Osteoblast (primary cell): ENCODE data around the gene TRAPPC8. TPM values are rescaled to one million over a fixed set of nuclear protein-coding genes. Genes with fewer than 3 reads are reported as not detected.
"Not testable (repeated sequence)": the region's sequence is repeated elsewhere in the genome, so short reads cannot be mapped to it uniquely, and the experiment has no call there.

ENCODE experiments used
- DNase-seq: peaks from one replicate; pipeline ENCODE4 v3.0.0; 2011; ENCODE audit warnings: low spot score, mixed read lengths; ENCODE audit not compliant: insufficient read length; ENCODE audit errors: missing footprints
- H2AFZ ChIP-seq: 2 replicates; pipeline ENCODE4 v1.6.0; 2011; ENCODE audit warnings: mild to moderate bottlenecking, low read length
- H3K27ac ChIP-seq: 2 replicates; pipeline ENCODE4 v1.5.1; 2011; ENCODE audit warnings: mild to moderate bottlenecking, low read depth, low read length, moderate library complexity
- H3K27me3 ChIP-seq: 2 replicates; pipeline ENCODE4 v1.6.0; 2012; ENCODE audit warnings: mild to moderate bottlenecking, control low read depth, inconsistent platforms, low read length, moderate library complexity; ENCODE audit not compliant: insufficient read depth
- H3K36me3 ChIP-seq: 2 replicates; pipeline ENCODE4 v1.5.1; 2011; ENCODE audit warnings: mild to moderate bottlenecking, low read length, control low read depth, moderate library complexity; ENCODE audit not compliant: insufficient read depth
- H3K4me1 ChIP-seq: 2 replicates; pipeline ENCODE4 v1.5.1; 2011; ENCODE audit warnings: mild to moderate bottlenecking, low read length, control low read depth, moderate library complexity; ENCODE audit not compliant: insufficient read depth
- H3K4me2 ChIP-seq: 2 replicates; pipeline ENCODE4 v1.6.0; 2011; ENCODE audit warnings: mild to moderate bottlenecking, low read length; ENCODE audit not compliant: insufficient read depth
- H3K4me3 ChIP-seq: fragments of 200-600 bp; sonication (generic); 3 replicates; pipeline ENCODE4 v1.5.1; 2012; ENCODE audit warnings: mild to moderate bottlenecking, low read length, inconsistent platforms; ENCODE audit not compliant: insufficient read depth
- H3K79me2 ChIP-seq: 2 replicates; pipeline ENCODE4 v1.6.0; 2012; ENCODE audit warnings: mild to moderate bottlenecking, low read length, control low read depth, inconsistent platforms; ENCODE audit not compliant: insufficient read depth
- H3K9me3 ChIP-seq: 2 replicates; pipeline ENCODE4 v1.5.1; 2011; ENCODE audit warnings: low read depth, low read length, control low read depth
- H4K20me1 ChIP-seq: 2 replicates; pipeline ENCODE4 v1.6.0; 2012; ENCODE audit warnings: mild to moderate bottlenecking, low read length, control low read depth; ENCODE audit not compliant: insufficient read depth
- total RNA-seq: library from RNA; depleted of rRNA; stranded (reverse); fragments of >200 nt; gene quantifications from 2 replicates; pipeline ENCODE4 v1.2.3, GENCODE V29; 2012
- TF ChIP-seq, protein P1 (sequence below): IDR thresholded peaks from 2 replicates; pipeline ENCODE4 v1.5.1; 2011; ENCODE audit warnings: mild to moderate bottlenecking, low read depth, low read length, moderate library complexity; ENCODE audit errors: extremely low read depth

TRAPPC8 gene
- total RNA-seq, 1 donor = 47.0 TPM

DNA sequence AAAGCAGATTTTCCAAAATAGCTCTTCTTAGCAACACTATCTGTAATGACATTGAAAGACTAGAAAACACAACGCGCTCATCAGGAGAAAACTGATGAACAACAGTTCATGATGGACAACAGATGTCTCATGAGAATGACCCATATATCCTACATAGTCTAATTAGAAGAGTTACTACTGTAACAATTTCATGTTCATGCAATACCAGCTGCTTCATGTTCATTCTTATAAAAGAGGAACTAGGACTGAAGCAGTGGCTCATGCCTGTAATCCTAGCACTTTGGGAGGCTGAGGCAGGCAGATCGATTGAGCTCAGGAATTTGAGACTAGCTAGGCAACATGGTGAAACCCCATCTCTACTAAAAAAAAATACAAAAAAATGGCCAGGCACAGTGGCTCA is 22.7 kb downstream of the TRAPPC8 start:
- H3K4me1 ChIP-seq = no peaks in the 10 kb centered on the region
- peaks cover 49% of the 10 kb centered on the region for H3K79me2 ChIP-seq
- no peaks in the 10 kb centered on the region for H3K9me3 ChIP-seq
- peaks cover 2% of the 10 kb centered on the region for H4K20me1 ChIP-seq
- DNase-seq = no peak
- no peak overlapping the region for H3K4me3 ChIP-seq
- TF ChIP-seq, protein P1, sequence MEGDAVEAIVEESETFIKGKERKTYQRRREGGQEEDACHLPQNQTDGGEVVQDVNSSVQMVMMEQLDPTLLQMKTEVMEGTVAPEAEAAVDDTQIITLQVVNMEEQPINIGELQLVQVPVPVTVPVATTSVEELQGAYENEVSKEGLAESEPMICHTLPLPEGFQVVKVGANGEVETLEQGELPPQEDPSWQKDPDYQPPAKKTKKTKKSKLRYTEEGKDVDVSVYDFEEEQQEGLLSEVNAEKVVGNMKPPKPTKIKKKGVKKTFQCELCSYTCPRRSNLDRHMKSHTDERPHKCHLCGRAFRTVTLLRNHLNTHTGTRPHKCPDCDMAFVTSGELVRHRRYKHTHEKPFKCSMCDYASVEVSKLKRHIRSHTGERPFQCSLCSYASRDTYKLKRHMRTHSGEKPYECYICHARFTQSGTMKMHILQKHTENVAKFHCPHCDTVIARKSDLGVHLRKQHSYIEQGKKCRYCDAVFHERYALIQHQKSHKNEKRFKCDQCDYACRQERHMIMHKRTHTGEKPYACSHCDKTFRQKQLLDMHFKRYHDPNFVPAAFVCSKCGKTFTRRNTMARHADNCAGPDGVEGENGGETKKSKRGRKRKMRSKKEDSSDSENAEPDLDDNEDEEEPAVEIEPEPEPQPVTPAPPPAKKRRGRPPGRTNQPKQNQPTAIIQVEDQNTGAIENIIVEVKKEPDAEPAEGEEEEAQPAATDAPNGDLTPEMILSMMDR = no peak
- no peaks in the 10 kb centered on the region for H3K27me3 ChIP-seq
- no peak overlapping the region for H2AFZ ChIP-seq
- H3K27ac ChIP-seq = no peak overlapping the region
- H3K36me3 ChIP-seq = peaks cover 7% of the 10 kb centered on the region
- H3K4me2 ChIP-seq = no peak overlapping the region

DNA sequence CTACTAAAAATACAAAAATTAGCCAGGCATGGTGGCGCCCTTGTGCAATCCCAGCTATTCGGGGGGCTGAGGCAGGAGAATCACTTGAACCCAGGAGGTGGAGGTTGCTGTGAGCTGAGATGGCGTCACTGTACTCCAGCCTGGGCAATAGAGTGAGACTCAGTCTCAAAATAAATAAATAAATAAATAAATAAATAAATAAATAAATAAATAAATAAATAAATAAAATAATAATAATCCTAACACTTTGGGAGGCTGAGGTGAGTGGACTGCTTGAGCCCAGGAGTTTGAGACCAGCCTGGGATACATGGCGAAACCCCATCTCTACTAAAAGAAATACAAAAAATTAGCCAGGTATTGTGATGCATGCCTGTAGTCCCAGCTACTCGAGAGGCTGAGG is 23.6 kb downstream of the TRAPPC8 start:
- not testable (repeated sequence) for H3K4me1 ChIP-seq, H3K27ac ChIP-seq, DNase-seq, H3K4me3 ChIP-seq, H3K9me3 ChIP-seq, H3K27me3 ChIP-seq, H2AFZ ChIP-seq, H4K20me1 ChIP-seq, H3K4me2 ChIP-seq
- Histone ChIP-seq H3K79me2 (peaks cover 43% of the 10 kb centered on the region), H3K36me3 (peaks cover 11% of the 10 kb centered on the region)

DNA sequence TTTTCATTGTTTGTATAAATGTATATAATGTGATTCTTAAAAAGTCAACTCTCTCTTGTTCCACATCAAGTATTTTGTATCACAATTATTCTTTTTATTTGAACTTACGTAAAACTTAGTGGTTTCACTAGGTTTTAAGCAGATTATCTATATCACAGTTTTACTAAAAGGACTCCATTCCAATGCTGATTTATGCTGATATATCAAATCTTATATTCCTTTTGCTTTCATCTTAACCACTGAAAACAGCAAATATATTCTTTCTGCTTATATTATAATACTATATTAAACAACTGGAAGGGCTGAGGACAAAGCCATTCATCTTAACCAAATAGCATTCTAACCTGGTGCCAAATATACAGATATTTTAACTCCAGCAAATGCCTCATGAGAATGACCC is 24.2 kb downstream of the TRAPPC8 start:
- H3K27me3 ChIP-seq = no peaks in the 10 kb centered on the region
- DNase-seq = no peak
- no peak overlapping the region for H3K27ac ChIP-seq
- H4K20me1 ChIP-seq = peaks cover 2% of the 10 kb centered on the region
- no peak overlapping the region for H3K4me2 ChIP-seq
- H3K36me3 ChIP-seq = peaks cover 11% of the 10 kb centered on the region
- H2AFZ ChIP-seq = no peak overlapping the region
- no peak overlapping the region for H3K4me3 ChIP-seq
- H3K4me1 ChIP-seq = no peaks in the 10 kb centered on the region
- TF ChIP-seq, protein P1 = no peak
- no peaks in the 10 kb centered on the region for H3K9me3 ChIP-seq
- H3K79me2 ChIP-seq = peaks cover 41% of the 10 kb centered on the region

DNA sequence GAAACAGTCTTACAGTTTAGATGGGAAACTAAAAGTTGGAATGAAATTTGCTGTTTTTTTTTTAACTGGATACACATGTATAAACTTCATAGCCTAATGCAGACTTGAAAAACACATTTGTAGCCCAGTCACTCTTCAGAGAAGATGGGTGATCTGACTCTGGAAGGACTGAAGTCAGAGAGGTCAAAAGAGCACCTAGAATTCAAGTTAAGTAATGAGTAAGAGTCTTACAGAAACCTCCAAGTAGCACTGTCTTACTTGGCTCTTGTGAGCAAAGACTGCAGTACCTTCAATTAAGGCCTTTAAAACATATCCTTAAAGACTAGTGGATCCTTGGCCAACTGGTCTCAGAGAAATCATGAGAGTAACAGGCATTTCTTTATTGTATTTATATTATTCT is 41.9 kb downstream of the TRAPPC8 start:
- TF ChIP-seq, protein P1 = no peak
- Histone ChIP-seq H3K27ac (no peak overlapping the region), H3K4me1 (no peaks in the 10 kb centered on the region), H3K27me3 (no peaks in the 10 kb centered on the region), H3K9me3 (no peaks in the 10 kb centered on the region), H4K20me1 (no peaks in the 10 kb centered on the region), H3K4me3 (no peak overlapping the region), H3K79me2 (no peaks in the 10 kb centered on the region), H3K4me2 (no peak overlapping the region), H2AFZ (no peak overlapping the region), H3K36me3 (peaks cover 61% of the 10 kb centered on the region)
- no peak for DNase-seq

DNA sequence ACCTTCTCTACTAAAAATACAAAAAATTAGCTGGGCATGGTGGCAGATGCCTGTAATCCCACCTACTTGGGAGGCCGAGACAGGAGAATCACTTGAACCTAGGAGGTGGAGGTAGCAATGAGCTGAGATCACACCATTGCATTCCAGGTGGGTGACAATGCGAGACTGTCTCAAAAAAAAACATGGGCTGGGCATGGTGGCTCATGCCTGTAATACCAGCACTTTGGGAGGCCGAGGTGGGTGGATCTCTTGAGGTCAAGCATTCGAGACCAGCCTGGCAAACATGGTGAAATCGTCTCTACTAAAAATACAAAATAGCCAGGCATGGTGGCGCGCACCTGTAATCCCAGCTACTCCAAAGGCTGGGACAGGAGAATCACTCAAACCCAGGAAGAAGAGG is 43.2 kb downstream of the TRAPPC8 start:
- peaks cover 52% of the 10 kb centered on the region for H3K36me3 ChIP-seq
- H3K79me2 ChIP-seq, H3K27me3 ChIP-seq, DNase-seq, H3K4me2 ChIP-seq, H3K9me3 ChIP-seq, H4K20me1 ChIP-seq, H3K27ac ChIP-seq, H2AFZ ChIP-seq, H3K4me3 ChIP-seq, H3K4me1 ChIP-seq: not testable (repeated sequence)
